Activated CD8-positive, alpha-beta memory T cell treated with anti-CD3 and anti-CD28 coated beads for 4 hours (primary cell): ENCODE measurements around the gene SPRN.
"Not testable (repeated sequence)": the region's sequence is repeated elsewhere in the genome, so short reads cannot be mapped to it uniquely, and the experiment has no call there.

Experiments
- DNase-seq, 2 donors: peaks; one replicate each; pipeline ENCODE4 v3.0.0-alpha.2; 2020; ENCODE audit warnings: low read depth in 2 of 2

The SPRN gene

GRCh38 chr10:133439517-133440461 lies 15.4 kb upstream of the SPRN start:
- DNase-seq, result no peak

DNA sequence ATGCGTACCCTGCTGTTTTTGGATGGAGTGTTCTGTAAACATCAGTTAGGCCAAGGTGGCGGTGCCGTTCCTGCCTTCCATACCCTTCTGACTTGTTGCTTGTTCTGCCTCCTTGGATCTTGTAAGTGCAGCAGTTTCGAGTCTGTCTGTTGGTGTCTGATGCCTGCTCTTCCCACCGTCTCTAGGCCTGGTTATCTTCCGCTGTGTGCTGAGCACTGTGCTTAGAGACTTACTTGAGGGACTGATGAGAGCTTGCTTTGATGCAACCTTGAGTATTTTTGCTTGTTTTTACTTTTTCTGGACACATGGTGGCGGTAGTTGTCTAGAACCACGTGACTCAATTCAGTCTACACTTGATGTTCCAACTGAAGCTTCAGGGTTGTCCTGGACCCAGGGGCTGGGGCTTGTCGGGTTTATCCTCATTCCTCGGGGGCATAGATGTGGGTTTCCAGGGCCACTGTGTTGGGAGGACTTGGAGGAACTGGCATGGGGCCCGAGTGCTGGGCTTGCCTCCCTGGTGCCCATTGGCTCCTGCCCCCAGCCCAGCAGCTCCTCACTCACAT lies 14.4 kb upstream of the SPRN start:
- DNase-seq, result no peak

DNA sequence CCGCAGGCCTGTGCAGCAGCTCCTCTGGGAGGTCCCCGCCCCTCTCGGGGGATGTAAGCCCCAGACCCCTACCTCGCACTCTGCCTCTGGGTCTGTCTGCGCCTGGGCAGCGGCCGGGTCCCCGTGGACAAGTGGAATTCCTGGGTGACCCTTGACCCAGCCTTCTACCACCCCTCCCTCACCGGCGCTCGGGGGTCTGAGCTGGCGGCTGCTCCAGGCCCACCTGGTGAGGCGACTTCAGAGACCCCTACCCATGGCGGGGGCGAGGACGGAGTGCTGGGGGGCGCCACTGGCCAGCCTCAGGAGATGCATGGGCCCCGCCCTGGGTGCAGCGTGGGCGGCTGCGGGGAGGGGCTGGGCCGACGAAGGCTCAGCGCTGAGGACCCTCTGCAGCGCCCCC lies 8.4 kb upstream of the SPRN start:
- not testable (repeated sequence) for DNase-seq

DNA sequence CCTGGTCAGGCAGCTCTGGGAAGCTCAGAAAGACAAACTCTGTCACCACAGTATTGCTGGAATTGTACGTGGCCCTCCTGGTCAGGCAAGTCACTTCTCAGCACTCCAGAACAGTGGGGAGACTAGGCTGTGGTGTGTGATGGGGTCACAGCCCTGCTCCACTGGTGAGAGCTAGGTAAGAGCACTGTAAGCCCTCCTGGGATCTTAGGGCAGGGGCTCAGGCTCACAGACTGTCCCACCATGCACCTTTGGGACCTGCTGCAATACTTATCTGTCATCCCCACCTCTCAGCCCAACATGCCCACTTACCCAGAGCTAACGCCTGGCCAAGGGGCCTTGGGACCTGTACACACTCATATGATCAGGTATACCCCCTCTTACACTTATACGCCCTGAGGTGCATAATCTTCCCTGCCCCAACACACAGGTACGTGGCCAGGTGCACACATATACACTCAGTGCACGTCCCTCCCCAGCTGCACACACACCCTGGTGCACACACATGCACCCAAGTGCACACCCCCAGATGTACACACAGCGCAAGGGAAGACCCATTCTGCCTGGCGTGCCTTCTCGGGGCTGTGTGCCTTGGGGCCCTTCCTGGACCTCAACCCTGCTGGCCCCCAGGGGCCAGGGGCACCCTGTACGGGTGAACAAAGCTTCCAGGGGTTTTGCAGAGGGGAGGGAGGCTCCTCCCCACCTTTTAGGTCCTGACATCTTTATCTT lies 7.6 kb upstream of the SPRN start:
- DNase-seq, result not testable (repeated sequence)

DNA sequence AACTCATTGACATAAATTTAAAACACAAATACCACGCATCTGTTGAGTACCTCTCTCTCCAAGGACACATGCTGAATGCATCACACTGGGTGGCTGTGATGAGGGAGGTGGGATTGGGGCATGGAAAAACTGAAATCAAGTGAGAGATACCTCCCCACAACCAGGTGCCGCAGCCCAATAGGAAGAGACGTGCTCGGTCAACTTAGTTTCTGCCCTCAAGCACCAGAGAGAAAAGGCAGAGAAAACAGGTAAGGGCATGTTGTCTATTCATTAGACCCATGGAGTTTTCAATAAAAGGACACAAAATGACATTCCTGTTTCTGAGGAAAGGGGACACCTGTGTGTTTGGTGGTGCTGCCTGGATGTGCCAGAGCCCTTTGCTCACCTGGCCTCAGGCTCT lies 5.1 kb upstream of the SPRN start:
- DNase-seq, result not testable (repeated sequence)

DNA sequence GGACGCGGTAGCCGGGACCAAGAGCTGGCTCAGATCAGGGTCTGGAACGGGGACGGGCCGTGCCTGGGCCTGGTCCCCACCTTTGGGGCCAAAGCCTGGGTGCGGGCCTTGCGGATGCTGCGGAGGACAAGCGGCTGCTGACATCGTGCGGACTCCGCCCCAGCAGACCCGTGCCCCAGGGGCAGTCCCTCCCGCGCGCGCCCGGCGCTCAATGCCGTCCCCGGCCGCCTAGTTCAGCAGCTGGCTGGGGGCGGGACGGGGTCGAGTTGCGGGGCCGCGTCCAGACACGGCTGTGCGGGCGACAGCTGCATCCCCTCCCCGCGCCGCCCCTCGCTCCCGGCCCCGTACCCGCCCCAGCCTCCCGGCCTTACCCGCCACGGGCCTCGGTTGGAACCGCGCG lies 323 bp downstream of the SPRN start:
- not testable (repeated sequence) for DNase-seq

DNA sequence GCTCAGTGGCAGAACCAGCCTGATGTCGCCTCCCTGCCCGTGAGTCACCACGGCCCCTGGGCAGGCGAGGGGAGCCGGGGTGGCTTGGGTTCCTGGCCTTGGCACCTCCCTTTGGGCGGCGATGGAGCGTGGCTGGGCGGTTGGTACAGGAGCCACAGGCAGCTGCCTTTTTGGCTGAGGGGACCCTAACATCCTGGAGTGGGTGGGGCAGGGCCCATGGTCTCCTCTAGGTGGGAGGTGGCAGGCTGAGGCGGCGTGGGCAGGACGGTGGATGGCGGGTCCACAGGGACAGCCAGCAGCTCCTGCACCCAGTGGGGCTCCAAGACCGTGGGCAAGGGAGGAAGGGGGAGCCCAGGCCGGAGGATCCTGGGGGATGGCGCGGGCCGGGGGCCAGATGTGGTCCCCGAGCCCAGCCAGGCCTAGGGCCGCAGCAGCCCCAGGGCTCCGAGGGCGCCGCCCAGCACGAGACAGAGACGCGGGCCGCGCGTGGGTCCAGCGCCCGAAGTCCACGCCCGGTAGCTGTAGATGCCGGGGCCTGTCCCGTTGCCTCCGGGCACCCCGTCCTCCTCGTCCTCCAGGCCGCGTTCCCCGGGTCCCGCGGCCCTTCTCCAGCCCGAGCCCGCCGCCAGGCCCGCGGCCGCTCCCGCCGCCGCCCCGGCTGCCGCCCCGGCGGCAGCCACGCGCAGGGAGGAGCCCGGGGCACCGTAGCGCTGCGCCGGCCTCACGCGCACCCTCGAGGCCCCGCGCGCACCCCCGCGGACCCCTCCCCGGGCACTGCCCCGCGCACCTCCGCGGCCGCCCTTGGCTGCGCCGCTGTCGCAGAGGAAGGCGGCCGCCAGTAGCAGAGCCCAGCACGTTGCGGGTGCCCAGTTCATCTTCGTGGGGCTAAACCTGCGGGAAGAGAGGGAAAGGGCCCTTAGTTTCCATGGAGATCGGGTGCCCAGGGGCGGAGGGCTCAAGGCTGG lies 1.3 kb downstream of the SPRN start:
- DNase-seq, result no peak

DNA sequence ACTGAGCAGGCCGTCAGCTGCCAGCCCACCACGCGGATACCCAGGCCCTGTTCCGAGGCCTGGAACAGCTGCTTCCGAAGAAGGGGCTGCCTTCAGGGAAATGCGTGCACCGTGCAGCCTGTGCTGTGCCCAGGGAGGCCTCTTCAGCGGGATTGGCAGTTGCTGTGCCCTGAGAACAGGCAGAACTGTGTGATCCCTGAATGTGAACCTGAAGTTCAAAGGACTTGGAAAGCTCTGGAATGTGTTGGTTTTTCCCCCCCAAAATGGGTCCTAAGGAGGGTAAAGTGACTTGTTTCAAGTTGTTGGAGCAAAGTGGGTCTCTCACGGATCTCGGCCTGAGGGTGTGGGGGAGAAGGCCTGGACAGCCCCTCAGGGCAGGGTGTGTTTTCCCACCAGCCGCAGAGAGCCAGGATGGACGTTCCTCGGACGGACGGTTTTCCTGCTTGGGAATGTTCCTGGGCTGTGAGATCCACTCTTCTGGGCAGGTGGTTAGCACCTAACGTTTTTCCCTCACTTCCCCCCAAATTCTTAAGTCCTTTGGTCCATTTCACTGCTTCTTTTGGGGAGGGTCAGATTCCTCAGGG lies 2.1 kb downstream of the SPRN start:
- no peak for DNase-seq

GRCh38 chr10:133421336-133422222 lies 2.8 kb downstream of the SPRN start:
- DNase-seq, result no peak

GRCh38 chr10:133420579-133420978 lies 3.8 kb downstream of the SPRN start:
- no peak for DNase-seq

DNA sequence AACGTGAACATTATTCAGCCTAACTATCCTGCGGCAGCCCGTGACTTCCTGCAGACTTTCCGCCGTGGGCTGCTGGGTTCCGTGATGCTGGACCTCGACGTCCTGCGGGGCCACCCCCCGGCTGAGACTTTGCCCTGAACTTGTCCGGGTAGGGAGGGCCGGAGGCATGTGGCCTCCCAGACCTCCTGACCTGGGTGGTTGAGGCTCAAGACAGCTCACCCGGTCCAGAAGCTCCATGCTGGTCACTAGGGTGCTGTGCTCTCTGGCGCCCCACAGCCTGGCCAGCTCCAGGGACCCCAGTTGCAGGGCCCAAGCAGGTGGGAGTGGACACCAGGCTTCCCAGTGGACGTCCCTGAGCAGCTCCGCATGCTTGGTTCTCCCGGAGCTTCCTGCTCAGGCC lies 4.4 kb downstream of the SPRN start:
- DNase-seq, result no peak

- DNase-seq, result no peak
These were observed 5.0 kb downstream of the SPRN start for GRCh38 chr10:133419211-133419950.

- DNase-seq, result no peak
These were observed 6.0 kb downstream of the SPRN start for GRCh38 chr10:133418289-133418993.

GRCh38 chr10:133415752-133416151 lies 8.7 kb downstream of the SPRN start:
- DNase-seq, result no peak

DNA sequence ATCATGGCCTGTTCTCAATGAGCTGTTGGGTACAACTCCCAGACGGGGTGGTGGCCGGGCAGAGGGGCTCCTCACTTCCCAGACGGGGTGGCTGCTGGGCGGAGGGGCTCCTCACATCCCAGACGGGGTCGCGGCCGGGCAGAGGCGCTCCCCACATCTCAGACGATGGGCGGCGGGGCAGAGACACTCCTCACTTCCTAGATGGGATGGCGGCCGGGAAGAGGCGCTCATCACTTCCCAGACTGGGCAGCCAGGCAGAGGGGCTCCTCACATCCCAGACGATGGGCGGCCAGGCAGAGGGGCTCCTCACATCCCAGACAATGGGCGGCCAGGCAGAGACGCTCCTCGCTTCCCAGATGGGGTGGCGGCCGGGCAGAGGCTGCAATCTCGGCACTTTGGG lies 10.0 kb downstream of the SPRN start:
- DNase-seq, result not testable (repeated sequence)

- no peak for DNase-seq
These were observed 12.1 kb downstream of the SPRN start for GRCh38 chr10:133412381-133412711.

- DNase-seq, result no peak
These were observed 12.7 kb downstream of the SPRN start for GRCh38 chr10:133411523-133412380.
